PFSK-1 (cell line): ENCODE results near the gene KIF7.

ENCODE experiments used
- FOXP2 ChIP-seq: optimal IDR thresholded peaks from 2 replicates; pipeline ENCODE3; 2011; ENCODE audit warnings: borderline replicate concordance, control low read depth, inconsistent platforms; ENCODE audit not compliant: insufficient read depth; ENCODE audit errors: extremely low read length, extremely low read depth
- POLR2AphosphoS5 ChIP-seq: IDR thresholded peaks from 2 replicates; pipeline ENCODE4 v1.6.1; 2012; ENCODE audit warnings: low read depth, mild to moderate bottlenecking, control low read depth, low read length, moderate library complexity
- SIN3A ChIP-seq: IDR thresholded peaks from 2 replicates; pipeline ENCODE4 v1.6.1; 2012; ENCODE audit warnings: mild to moderate bottlenecking, low read length, moderate library complexity, borderline replicate concordance; ENCODE audit not compliant: insufficient read depth
- TAF1 ChIP-seq: IDR thresholded peaks from 2 replicates; pipeline ENCODE4 v1.6.1; 2012; ENCODE audit warnings: low read length, control low read depth, borderline replicate concordance; ENCODE audit not compliant: insufficient read depth
- TF ChIP-seq, protein P1 (sequence below), 2 experiments: IDR thresholded peaks; 2 replicates each; pipeline versions ENCODE4 v1.6.1 to v1.8.0; 2011 to 2012; ENCODE audit warnings: low read depth in 2 of 2, low read length in 2 of 2, control low read depth in 1 of 2, inconsistent platforms in 1 of 2, mild to moderate bottlenecking in 1 of 2, moderate library complexity in 1 of 2; ENCODE audit not compliant: insufficient read depth in 1 of 2

KIF7 gene

DNA sequence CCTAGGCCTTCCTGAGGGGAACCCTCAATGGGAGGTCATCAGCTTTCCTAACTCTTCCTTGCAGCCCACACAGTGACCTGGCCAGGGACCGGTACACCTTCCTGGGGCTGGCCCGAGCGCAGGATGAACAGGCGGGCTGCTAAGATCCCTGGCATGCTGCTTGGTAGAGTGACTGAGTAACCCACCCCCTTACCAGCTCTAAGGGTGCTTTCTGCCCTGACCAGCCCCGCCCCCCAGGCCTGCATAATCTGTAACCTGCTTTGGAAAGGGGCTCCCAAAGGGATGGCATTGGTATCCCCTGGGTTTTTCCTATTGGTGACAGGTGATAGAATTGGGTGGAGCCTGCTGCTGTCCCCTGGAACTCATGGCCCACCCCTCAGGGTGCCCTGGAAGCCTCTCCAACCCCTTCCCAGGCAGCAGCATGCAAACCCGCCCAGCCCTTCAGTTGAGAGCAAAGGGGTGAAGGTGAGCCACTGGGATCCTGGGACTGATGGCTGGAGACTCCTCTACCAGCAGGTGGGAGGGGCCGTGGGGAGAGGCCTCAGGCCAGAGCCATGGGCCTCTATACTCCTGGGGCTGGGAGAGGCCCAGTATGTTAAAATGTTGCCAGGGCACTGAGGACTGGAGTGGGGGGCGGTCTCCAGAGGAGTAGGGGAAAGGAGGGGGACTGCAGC is 11.1 kb upstream of the KIF7 start:
- no peak for TF ChIP-seq FOXP2
- no peak for TF ChIP-seq SIN3A
- TF ChIP-seq, protein P1, sequence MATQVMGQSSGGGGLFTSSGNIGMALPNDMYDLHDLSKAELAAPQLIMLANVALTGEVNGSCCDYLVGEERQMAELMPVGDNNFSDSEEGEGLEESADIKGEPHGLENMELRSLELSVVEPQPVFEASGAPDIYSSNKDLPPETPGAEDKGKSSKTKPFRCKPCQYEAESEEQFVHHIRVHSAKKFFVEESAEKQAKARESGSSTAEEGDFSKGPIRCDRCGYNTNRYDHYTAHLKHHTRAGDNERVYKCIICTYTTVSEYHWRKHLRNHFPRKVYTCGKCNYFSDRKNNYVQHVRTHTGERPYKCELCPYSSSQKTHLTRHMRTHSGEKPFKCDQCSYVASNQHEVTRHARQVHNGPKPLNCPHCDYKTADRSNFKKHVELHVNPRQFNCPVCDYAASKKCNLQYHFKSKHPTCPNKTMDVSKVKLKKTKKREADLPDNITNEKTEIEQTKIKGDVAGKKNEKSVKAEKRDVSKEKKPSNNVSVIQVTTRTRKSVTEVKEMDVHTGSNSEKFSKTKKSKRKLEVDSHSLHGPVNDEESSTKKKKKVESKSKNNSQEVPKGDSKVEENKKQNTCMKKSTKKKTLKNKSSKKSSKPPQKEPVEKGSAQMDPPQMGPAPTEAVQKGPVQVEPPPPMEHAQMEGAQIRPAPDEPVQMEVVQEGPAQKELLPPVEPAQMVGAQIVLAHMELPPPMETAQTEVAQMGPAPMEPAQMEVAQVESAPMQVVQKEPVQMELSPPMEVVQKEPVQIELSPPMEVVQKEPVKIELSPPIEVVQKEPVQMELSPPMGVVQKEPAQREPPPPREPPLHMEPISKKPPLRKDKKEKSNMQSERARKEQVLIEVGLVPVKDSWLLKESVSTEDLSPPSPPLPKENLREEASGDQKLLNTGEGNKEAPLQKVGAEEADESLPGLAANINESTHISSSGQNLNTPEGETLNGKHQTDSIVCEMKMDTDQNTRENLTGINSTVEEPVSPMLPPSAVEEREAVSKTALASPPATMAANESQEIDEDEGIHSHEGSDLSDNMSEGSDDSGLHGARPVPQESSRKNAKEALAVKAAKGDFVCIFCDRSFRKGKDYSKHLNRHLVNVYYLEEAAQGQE (IDR thresholded peaks at IDR 0.05; ENCODE audit: insufficient read depth in 1 of 2, low read depth in 2 of 2, low read length in 2 of 2), result no peak
- TF ChIP-seq TAF1, result no peak

DNA sequence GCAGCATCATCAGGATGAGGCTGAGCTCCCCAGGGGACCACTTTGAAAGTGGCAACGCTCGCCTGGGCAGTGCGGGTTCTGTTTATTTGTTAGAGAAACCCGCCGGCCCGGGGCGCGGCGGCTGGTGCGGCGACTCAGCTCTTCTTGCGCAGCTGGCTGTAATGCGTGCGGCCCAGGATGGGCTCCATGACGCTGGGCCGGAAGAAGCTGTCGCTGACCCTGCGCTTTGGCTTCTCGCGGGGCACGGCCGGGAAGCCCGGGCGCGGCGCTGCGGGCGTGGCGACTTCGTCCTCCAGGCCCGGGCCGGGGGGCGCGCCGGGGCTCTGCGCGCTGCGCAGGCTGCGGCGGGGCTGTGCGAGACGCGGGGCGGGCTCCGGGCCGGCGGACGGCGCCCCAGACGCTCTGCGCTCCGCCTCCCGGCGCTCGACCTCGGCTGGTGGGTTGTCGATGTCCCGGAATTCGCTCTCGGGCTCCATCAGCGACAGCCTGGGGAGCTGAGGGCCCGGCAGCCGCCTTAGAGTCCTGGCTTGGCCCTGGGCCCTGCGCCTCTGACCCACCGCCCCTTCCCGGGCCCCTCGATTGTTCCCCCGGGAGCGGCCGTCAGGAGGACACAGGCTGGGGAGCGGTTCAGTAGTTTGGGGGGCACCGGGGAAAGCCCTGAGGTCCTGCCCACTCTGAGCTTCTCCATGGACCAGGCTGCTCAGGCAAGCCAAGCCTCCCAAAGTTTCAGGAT is 10.3 kb upstream of the KIF7 start:
- 0 out of 2 replicates have a peak, but pooled peaks have one; percentile 33 for TF ChIP-seq TAF1
- TF ChIP-seq, protein P1 (IDR thresholded peaks at IDR 0.05; ENCODE audit: insufficient read depth in 1 of 2, low read depth in 2 of 2, low read length in 2 of 2), result no peak
- TF ChIP-seq POLR2AphosphoS5, result no peak

DNA sequence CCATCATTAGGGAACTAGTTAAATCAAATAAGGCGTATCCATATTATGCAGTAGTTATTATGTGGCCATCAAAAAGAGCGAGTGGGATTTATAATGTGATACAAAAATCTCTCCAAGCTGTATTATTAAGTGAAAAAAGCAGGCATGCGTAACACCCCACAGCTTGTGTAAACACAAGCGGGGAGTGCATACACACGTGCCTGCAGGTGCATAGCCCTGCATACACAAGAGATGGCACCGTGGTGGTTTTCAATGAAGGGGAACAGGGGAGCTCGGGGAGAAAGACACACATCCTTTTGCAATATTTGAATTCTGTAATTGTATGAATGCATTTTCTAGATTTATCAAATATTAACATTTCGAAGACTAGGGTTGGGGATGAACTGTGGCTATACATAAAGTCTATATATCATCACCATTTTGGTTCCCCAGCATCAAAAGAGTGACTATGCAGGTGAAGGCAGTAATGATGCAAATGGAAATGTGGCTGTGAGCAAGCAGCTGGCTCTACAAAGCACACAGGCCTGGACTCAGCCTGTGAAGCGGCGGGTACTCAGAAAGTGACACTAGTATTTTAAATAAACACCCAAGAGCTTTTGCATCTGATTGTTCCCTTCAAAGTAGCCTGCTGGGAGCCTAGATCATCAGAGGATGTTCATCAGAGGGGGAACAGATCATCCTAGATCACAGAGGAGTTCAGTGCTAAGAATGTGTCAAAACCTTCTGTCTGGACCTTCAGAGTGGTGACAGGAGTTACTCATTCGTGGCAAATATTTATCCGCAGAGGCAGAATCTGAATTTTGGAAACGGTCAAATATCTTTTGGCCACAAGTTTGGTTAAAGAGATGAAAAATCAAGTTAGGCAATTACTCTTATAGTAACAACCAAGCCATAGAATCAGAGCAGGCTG is 9.4 kb upstream of the KIF7 start:
- TF ChIP-seq, protein P1 (IDR thresholded peaks at IDR 0.05; ENCODE audit: insufficient read depth in 1 of 2, low read depth in 2 of 2, low read length in 2 of 2), result no peak
- TF ChIP-seq POLR2AphosphoS5 (no peak), SIN3A (no peak), TAF1 (no peak), FOXP2 (no peak)

DNA sequence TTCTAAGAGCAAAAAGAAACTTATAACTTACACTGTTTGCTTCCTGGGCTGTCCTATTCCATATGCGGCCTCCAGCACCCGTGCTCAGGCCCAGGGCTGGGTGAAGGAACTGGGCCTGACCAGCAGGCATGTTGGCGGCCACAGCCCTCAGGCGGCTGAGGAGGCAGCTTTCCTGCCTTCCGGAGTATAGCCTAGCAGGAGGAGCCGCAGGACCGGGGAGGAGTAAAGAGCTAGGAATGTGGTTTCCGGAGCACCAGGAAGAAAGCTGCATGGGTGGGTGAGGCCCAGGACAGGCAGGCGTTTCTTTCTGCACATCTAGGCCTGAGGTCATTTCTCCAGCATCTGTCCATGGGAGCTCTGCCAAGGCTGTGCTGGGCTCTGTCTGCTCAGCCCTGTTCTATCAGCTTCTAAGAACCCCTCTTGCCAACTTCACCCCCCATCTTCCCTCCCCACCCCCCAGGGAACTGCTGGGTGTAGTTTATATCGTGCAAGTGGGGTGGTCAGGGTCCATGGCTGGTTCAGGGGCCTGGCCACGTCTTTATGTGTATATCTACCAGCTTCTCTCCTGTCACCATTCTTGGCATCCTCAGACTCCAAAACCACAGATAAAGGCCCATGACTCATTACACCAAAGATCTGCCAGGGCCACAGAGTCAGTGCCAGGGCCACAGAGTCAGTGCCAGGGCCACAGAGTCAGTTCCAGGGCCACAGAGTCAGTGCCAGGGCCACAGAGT is 7.8 kb upstream of the KIF7 start:
- TF ChIP-seq, protein P1 (IDR thresholded peaks at IDR 0.05; ENCODE audit: insufficient read depth in 1 of 2, low read depth in 2 of 2, low read length in 2 of 2), result peak in 1 of 2 experiments; percentile 34; a peak in 1 of 4 replicates
- TF ChIP-seq POLR2AphosphoS5, result peak; percentile 89
- no peak for TF ChIP-seq SIN3A
